Activated CD4-positive, alpha-beta memory T cell treated with anti-CD3 and anti-CD28 coated beads for 36 hours (primary cell): ENCODE data around the gene LUZP2. TPM values are rescaled to one million over a fixed set of nuclear protein-coding genes. Genes with fewer than 3 reads are reported as not detected.

Experiments
- CTCF ChIA-PET: fragments of 350-600 bp; sonication (Branson Sonifier 250); formaldehyde crosslinking; loops from one replicate; lab custom pipeline; 2021; ENCODE audit warnings: antibody characterized with exemption, inconsistent platforms; lab: Charles Lee
- POLR2A ChIA-PET: fragments of 350-600 bp; sonication (Branson Sonifier 250); formaldehyde crosslinking; loops from one replicate; lab custom pipeline; 2021; ENCODE audit warnings: antibody characterized with exemption; lab: Charles Lee
- DNase-seq: peaks from one replicate; pipeline ENCODE4 v3.0.0-alpha.2; 2020
- H3K27ac Mint-ChIP-seq: one replicate; pipeline ENCODE4 v1.8.0; 2021; ENCODE audit warnings: mixed read lengths
- H3K27me3 Mint-ChIP-seq: one replicate; pipeline ENCODE4 v1.8.0; 2021; ENCODE audit warnings: mixed read lengths
- H3K36me3 Mint-ChIP-seq: one replicate; pipeline ENCODE4 v1.8.0; 2021; ENCODE audit warnings: mixed read lengths
- H3K4me1 Mint-ChIP-seq: one replicate; pipeline ENCODE4 v1.8.0; 2021; ENCODE audit warnings: low read depth, mixed read lengths
- H3K4me3 Mint-ChIP-seq: one replicate; pipeline ENCODE4 v1.8.0; 2021; ENCODE audit warnings: mild to moderate bottlenecking, mixed read lengths
- H3K9me3 Mint-ChIP-seq: one replicate; pipeline ENCODE4 v1.8.0; 2021; ENCODE audit warnings: mixed read lengths
- intact Hi-C: fragments of 100-400 bp; cut with micrococcal nuclease; formaldehyde crosslinking; loops from one replicate; pipeline ENCODE4 v1.15.1; 2023
- total RNA-seq, 2 experiments: library from RNA; stranded (reverse); gene quantifications; one replicate each; pipeline ENCODE4 v1.2.3, GENCODE V29; 2021

The LUZP2 gene
- total RNA-seq, 2 experiments from 2014 or later, result not detected

DNA sequence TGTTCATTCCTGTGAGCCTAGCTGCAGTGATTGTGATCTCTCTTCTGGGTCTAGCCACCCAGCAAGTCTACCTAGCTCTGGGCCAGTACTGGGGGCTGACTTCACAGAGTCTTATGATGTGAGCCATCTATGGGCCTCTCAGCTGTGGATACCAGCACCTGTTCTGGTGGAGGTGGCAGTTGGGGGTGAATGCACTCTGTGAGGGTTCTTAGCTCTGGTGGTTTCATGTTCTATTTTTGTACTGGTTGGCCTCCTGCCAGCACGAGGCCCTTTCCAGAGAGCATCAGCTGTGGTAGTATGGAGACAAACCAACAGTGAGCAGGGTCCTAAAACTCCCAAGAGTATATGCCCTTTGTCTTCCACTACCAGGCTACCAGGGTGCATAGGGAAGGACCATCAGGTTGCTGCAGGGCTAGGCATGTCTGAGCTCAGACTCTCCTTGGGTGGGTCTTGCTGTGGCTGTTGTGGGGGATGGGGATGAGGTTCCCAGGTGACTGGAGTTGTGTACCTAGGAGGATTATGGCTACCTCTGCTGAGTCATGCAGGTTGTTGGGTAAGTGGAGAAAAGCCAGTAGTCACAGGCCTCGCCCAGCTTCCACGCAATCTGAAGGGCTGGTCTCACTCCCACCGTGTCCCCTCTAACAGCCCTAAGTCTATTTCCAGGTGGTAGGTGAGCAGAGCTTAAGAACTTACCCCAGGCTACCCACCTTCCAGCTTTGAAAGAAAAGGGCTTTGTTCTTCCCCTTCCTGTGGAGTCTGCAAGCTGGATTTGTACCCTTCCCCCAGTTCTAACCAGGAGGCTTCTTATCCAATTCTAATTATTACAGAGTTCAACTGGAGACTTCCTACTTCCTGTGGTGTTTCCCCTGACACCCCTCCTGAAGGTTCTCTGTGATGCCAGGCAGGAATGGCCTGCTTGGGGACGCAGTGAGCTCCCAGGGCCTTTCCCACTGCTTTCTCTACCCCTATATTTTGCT lies 250.7 kb downstream of the LUZP2 start:
- DNase-seq, result no peak
- Mint-ChIP-seq H3K27me3 (no peaks in the 10 kb centered on the region), H3K36me3 (no peaks in the 10 kb centered on the region), H3K4me3 (no peak overlapping the region), H3K9me3 (peaks cover 9% of the 10 kb centered on the region), H3K27ac (no peak overlapping the region), H3K4me1 (no peaks in the 10 kb centered on the region)
- intact Hi-C loops, result no loop called here
- POLR2A ChIA-PET, result no interaction called here
- CTCF ChIA-PET, result no interaction called here

DNA sequence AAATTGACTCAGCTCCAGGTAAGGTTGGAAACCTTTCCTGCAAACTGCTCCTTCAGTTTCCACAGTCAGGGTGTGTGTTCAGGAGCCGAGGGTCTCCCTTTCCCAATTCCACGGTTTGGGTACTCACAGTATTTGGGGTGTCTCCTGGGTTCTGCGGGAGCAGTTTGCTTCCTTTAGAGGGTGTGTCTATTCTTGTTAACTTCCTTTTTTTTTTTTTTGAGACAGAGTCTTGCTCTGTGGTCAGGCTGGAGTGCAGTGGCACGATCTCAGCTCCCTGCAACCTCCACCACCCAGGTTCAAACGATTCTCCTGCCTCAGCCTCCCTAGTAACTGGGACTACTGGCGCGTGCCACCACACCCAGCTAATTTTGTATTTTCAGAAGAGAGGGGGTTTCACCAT lies 251.4 kb downstream of the LUZP2 start:
- no peak for DNase-seq
- no peaks in the 10 kb centered on the region for H3K27me3 Mint-ChIP-seq
- no peak overlapping the region for H3K4me3 Mint-ChIP-seq
- CTCF ChIA-PET, result no interaction called here
- no peaks in the 10 kb centered on the region for H3K36me3 Mint-ChIP-seq
- POLR2A ChIA-PET, result no interaction called here
- no peaks in the 10 kb centered on the region for H3K4me1 Mint-ChIP-seq
- no peak overlapping the region for H3K27ac Mint-ChIP-seq
- intact Hi-C loops, result no loop called here
- H3K9me3 Mint-ChIP-seq, result peaks cover 8% of the 10 kb centered on the region

DNA sequence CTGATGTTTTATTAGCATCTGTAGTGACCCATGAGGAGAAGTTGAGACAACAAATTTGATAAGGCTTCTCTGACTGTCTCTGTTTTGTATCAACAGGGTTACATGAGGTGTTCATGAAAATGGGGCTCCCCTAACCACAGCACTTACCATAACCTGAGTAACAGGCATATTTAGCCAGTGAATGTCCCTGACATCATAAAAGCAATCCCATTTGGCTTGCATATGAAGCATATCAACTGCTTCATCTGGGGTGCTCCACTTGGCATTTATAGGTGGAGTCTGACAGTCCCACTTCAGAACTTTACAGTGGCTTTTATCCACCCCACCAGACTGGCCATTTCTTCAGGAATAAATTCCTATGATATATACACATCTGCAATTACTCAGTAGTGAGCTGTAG lies 257.6 kb downstream of the LUZP2 start:
- Mint-ChIP-seq H3K36me3 (no peaks in the 10 kb centered on the region), H3K9me3 (peaks cover 4% of the 10 kb centered on the region), H3K4me1 (no peaks in the 10 kb centered on the region), H3K27me3 (no peaks in the 10 kb centered on the region), H3K27ac (no peak overlapping the region), H3K4me3 (no peak overlapping the region)
- POLR2A ChIA-PET, result no interaction called here
- DNase-seq, result no peak
- intact Hi-C loops, result no loop called here
- CTCF ChIA-PET, result no interaction called here

DNA sequence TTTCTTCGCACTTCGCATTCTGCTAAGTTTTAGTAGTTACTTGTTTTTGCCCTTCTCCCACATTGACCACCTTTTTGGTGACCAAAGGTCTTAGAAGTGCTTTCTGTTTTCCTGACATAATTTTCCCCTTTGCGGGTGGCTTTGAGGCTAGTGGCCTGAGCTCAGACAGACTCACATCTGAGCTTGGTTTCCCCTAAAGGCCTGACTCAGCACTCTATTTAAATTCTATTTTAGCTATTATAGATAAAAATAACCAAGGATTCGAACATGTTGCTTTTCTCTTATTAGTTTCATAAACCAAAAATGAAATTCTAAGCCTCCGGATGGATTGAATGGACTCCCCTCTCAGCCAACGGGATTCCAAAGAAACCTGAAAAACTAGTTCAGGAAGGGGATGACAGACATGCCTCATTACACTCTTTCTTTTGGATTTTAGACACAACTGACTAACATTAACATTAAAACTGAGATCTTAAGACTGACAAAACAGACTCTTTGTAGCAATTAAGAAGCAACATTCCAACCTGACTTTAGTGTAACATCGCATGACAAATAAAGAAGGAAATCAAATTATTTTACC lies 258.5 kb downstream of the LUZP2 start:
- no peaks in the 10 kb centered on the region for H3K36me3 Mint-ChIP-seq
- intact Hi-C loops, result no loop called here
- peaks cover 7% of the 10 kb centered on the region for H3K9me3 Mint-ChIP-seq
- no peaks in the 10 kb centered on the region for H3K4me1 Mint-ChIP-seq
- CTCF ChIA-PET, result no interaction called here
- POLR2A ChIA-PET, result no interaction called here
- DNase-seq, result no peak
- H3K27me3 Mint-ChIP-seq, result no peaks in the 10 kb centered on the region
- H3K27ac Mint-ChIP-seq, result no peak overlapping the region
- H3K4me3 Mint-ChIP-seq, result no peak overlapping the region

DNA sequence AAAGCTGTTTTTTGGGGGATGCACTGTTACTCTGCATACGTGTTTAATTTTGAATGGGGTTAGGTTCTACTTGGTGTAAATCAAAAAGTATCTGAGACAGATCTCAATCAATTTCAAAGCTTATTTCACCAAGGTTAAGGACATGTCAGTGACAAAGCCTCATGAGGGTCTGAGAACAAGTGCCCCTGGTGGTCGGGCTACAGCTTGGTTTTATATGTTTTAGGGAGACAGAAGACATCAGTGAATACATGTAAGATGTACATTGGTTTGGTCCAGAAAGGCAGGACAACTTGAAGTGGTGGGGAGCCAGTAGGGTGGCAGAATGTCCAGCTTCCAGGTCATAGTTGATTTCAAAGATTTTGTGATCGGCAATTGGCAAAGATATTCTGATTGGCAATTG lies 262.9 kb downstream of the LUZP2 start:
- no peak overlapping the region for H3K4me3 Mint-ChIP-seq
- CTCF ChIA-PET, result no interaction called here
- DNase-seq, result no peak
- no peaks in the 10 kb centered on the region for H3K27me3 Mint-ChIP-seq
- H3K9me3 Mint-ChIP-seq, result peaks cover 4% of the 10 kb centered on the region
- H3K36me3 Mint-ChIP-seq, result no peaks in the 10 kb centered on the region
- H3K4me1 Mint-ChIP-seq, result no peaks in the 10 kb centered on the region
- no peak overlapping the region for H3K27ac Mint-ChIP-seq
- intact Hi-C loops, result no loop called here
- POLR2A ChIA-PET, result no interaction called here

DNA sequence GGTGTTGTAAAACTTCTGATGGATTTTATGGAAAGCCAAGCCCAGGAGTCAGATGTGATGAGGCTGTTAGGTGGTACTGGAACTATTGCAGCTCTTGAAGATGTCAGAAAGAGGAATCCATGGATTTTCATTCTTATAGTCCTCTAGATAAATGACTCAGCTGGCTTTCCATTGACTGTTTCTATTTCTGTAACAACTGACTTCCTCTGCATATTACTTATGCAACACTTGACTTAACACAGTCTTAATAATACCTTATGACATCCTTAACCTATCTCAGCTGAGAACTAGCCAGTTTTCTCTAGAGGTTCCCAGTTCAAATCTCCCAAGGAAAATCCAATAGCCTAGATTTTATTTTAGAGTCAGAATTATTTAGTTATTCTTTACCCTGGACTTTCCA lies 263.8 kb downstream of the LUZP2 start:
- no peaks in the 10 kb centered on the region for H3K36me3 Mint-ChIP-seq
- no peaks in the 10 kb centered on the region for H3K4me1 Mint-ChIP-seq
- H3K4me3 Mint-ChIP-seq, result no peak overlapping the region
- no peak for DNase-seq
- H3K27ac Mint-ChIP-seq, result no peak overlapping the region
- ChIA-PET POLR2A (no interaction called here), CTCF (no interaction called here)
- intact Hi-C loops, result no loop called here
- H3K9me3 Mint-ChIP-seq, result peaks cover 4% of the 10 kb centered on the region
- no peaks in the 10 kb centered on the region for H3K27me3 Mint-ChIP-seq

DNA sequence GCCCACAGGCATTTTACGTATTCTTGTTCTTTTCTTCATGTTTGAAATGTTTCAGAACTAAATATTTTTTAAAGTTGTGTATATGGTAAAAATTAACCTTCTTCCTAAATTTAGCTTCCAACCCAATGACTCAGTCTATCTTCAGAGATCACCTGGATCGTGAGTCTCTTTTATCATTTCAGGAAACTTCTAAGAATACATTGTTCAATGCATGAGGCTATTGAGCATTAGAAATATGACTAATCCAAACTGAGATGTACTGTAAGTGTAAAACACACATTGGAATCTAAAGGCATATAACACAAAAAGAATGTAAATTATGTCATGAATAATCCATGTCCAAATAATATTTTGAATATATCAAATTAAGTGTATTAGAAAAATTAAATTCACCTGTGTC lies 265.2 kb downstream of the LUZP2 start:
- Mint-ChIP-seq H3K27me3 (no peaks in the 10 kb centered on the region), H3K27ac (no peak overlapping the region), H3K4me3 (no peak overlapping the region), H3K36me3 (no peaks in the 10 kb centered on the region), H3K9me3 (peaks cover 4% of the 10 kb centered on the region), H3K4me1 (no peaks in the 10 kb centered on the region)
- no peak for DNase-seq
- intact Hi-C loops, result no loop called here
- ChIA-PET POLR2A (no interaction called here), CTCF (no interaction called here)

DNA sequence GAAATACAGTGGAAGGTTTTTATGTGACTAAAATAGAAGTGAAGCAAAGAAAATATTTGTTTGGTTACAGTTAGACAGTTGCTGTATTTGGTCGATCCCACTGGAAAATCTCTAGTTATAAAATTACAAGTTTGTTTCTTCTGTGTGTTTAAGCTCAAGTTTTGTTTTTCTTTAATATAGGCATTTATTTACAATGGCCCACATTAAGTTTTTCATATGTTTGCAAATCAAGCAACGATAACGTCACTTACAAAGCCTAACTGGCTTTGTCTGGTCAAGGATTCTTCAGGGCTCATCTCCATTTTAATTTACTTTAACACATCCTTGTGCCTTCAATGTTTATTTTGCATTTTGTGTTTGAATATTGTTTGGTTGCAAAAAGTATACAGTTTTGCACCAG lies 270.6 kb downstream of the LUZP2 start:
- Mint-ChIP-seq H3K36me3 (no peaks in the 10 kb centered on the region), H3K27me3 (no peaks in the 10 kb centered on the region), H3K9me3 (peaks cover 12% of the 10 kb centered on the region), H3K4me3 (no peak overlapping the region), H3K4me1 (no peaks in the 10 kb centered on the region), H3K27ac (no peak overlapping the region)
- ChIA-PET CTCF (no interaction called here), POLR2A (no interaction called here)
- no peak for DNase-seq
- intact Hi-C loops, result no loop called here

DNA sequence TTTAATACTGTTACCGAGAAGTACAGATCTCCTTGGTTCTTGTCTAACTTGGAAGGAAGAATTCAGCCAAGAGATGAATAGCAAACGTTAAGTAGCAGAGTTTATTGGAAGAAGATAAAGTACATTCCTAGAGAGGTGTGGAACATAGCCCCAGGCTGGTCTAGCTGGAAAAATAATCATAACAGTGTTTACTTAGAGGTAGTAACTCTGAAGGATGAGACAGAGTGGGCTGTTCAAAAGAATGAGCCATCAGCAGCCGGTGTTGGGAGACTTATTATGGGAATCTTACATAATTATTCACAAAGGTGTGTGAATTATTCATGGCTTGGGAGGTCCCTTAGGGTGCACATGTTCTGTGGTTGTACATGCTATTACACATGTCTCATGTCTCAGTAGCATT lies 276.5 kb downstream of the LUZP2 start:
- Mint-ChIP-seq H3K27ac (no peak overlapping the region), H3K4me1 (no peaks in the 10 kb centered on the region), H3K9me3 (peaks cover 10% of the 10 kb centered on the region), H3K4me3 (no peak overlapping the region), H3K27me3 (no peaks in the 10 kb centered on the region), H3K36me3 (no peaks in the 10 kb centered on the region)
- no peak for DNase-seq
- ChIA-PET POLR2A (no interaction called here), CTCF (no interaction called here)
- intact Hi-C loops, result no loop called here

DNA sequence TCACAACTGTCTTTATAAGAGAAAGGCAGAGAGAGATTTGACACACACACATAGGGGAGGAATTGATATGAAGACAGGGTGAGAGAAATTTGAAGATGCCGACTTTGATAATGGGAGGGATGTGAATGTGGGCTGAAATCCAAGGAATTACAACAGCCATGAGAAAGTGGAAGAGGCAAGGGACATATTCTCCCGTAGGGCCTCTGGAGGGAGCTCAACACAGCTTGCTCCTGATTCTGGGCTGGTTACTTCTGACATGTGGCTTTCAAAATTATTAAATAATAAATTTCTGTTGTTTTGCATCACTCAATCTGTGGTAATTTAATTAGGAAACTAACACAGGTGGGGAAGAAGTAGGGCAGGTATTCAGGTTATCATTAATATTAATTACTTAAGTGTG lies 282.9 kb downstream of the LUZP2 start:
- H3K4me3 Mint-ChIP-seq, result no peak overlapping the region
- CTCF ChIA-PET, result no interaction called here

DNA sequence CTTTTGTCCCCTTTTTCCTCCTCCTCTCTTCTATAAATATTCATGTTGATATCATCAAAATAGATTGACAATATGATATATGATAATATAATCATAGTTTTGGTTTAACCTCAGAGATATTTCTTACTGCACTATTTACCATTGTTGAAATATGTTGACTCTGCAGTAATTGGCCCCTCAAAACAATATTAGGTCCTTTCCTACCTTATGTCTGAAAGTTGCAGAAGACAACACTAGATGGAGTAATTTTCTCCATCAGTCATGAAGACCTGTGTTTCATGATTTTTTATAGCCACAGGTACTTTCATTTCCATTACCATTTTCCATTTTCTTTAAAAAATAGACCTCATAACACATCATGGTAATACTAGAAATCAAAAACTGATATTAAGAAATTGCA lies 284.4 kb downstream of the LUZP2 start:
- Mint-ChIP-seq H3K36me3 (no peaks in the 10 kb centered on the region), H3K27ac (no peak overlapping the region), H3K9me3 (peaks cover 10% of the 10 kb centered on the region), H3K4me3 (no peak overlapping the region), H3K27me3 (no peaks in the 10 kb centered on the region), H3K4me1 (no peaks in the 10 kb centered on the region)
- intact Hi-C loops, result no loop called here
- DNase-seq, result no peak
- POLR2A ChIA-PET, result no interaction called here
- CTCF ChIA-PET, result no interaction called here

More for the DNA sequence above, 282.9 kb downstream of the LUZP2 start:
- no peaks in the 10 kb centered on the region for H3K27me3 Mint-ChIP-seq
- peaks cover 7% of the 10 kb centered on the region for H3K9me3 Mint-ChIP-seq
- no peak for DNase-seq
- no peaks in the 10 kb centered on the region for H3K4me1 Mint-ChIP-seq
- intact Hi-C loops, result no loop called here
- POLR2A ChIA-PET, result no interaction called here
- H3K27ac Mint-ChIP-seq, result no peak overlapping the region
- H3K36me3 Mint-ChIP-seq, result no peaks in the 10 kb centered on the region

DNA sequence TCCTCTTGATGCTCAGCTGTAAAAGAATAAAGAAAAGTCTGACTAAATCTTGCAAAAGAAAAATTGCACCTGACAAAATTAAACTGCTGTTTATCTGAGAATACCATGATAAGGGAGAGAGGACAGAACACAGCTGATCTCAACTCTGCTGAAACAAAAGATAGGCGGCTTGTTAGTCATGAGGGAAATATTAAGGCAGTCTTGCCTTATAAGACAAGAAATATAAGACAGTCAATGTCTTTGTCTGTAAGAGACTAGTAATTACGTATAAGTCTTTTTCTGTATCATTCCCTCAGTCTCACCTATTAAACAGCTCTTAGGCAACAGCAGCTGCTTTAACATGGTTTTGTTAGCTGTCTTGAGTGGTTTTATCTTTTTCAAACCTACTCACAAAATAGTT lies 296.6 kb downstream of the LUZP2 start:
- Mint-ChIP-seq H3K27me3 (no peaks in the 10 kb centered on the region), H3K9me3 (peaks cover 6% of the 10 kb centered on the region), H3K4me3 (no peak overlapping the region), H3K4me1 (no peaks in the 10 kb centered on the region), H3K36me3 (no peaks in the 10 kb centered on the region), H3K27ac (no peak overlapping the region)
- ChIA-PET POLR2A (no interaction called here), CTCF (no interaction called here)
- no peak for DNase-seq
- intact Hi-C loops, result no loop called here

DNA sequence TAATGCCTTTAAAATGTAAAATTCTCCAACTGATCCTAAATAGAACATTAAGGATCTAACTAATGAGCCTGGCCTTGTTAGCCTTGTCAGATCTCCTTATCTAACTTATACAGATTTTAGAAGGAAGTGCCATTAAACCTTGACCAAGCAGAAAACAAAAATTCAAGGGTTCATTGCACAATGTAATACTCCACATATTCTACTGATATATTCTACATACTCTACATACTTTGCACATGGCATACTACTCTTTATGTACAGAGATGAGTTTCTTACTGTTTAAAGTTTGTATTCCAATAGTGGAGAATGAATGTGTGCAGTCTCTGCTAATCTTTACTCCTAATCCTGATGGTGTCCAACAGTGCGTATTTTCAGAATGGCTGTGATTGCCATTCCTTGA lies 297.2 kb downstream of the LUZP2 start:
- CTCF ChIA-PET, result no interaction called here

More for the DNA sequence above, 297.2 kb downstream of the LUZP2 start:
- Mint-ChIP-seq H3K27ac (no peak overlapping the region), H3K27me3 (no peaks in the 10 kb centered on the region), H3K36me3 (no peaks in the 10 kb centered on the region), H3K4me3 (no peak overlapping the region), H3K4me1 (no peaks in the 10 kb centered on the region), H3K9me3 (peaks cover 8% of the 10 kb centered on the region)
- DNase-seq, result no peak
- intact Hi-C loops, result no loop called here
- POLR2A ChIA-PET, result no interaction called here
